Bone marrow (tissue), 2 donors: ENCODE results near the gene CALY.
"Not testable (repeated sequence)": the region's sequence is repeated elsewhere in the genome, so short reads cannot be mapped to it uniquely, and the experiment has no call there.

ENCODE experiments used
- DNase-seq, 2 donors: peaks; one replicate each; lab custom pipeline; 2025; lab: John Stamatoyannopoulos, UW

The CALY gene

GRCh38 chr10:133336577-133337369, at the start of gene CALY:
TSS of gene CALY (minus strand) at chr10:133336896. CDS start at chr10:133328989, 7,907 bp downstream.
- DNase-seq, result no peak

- no peak for DNase-seq
Measured at GRCh38 chr10:133385214-133385613, 48.5 kb upstream of the CALY start.

GRCh38 chr10:133384071-133384470, 47.4 kb upstream of the CALY start:
- DNase-seq, result no peak

GRCh38 chr10:133383551-133383950, 46.9 kb upstream of the CALY start:
- DNase-seq, result no peak

- no peak for DNase-seq
Measured at GRCh38 chr10:133381036-133381435, 44.3 kb upstream of the CALY start.

- no peak for DNase-seq
Measured at GRCh38 chr10:133379801-133380666, 43.3 kb upstream of the CALY start.

- no peak for DNase-seq
Measured at GRCh38 chr10:133379152-133379800, 42.6 kb upstream of the CALY start, which contains the start of gene PAOX. TSS of gene PAOX (plus strand) at chr10:133379262. CDS start at chr10:133379317, 55 bp downstream.

GRCh38 chr10:133378251-133379096, 41.8 kb upstream of the CALY start:
- peak; percentile 17 to 50 for DNase-seq

- DNase-seq, result no peak
Measured at GRCh38 chr10:133377818-133378250, 41.1 kb upstream of the CALY start.

- no peak for DNase-seq
Measured at GRCh38 chr10:133377025-133377817, 40.5 kb upstream of the CALY start.

- not testable (repeated sequence) for DNase-seq
Measured at GRCh38 chr10:133376183-133376582, 39.5 kb upstream of the CALY start.

GRCh38 chr10:133375357-133376115, 38.8 kb upstream of the CALY start:
- DNase-seq, result no peak

- peak; percentile 75 to 82 for DNase-seq
Measured at GRCh38 chr10:133373174-133374090, 36.7 kb upstream of the CALY start, which contains the start of gene ECHS1. TSS of gene ECHS1 (minus strand) at chr10:133373354. CDS start at chr10:133373333, 21 bp downstream.

GRCh38 chr10:133372507-133372906, 35.8 kb upstream of the CALY start:
- no peak for DNase-seq

GRCh38 chr10:133370030-133370786, 33.5 kb upstream of the CALY start:
- no peak for DNase-seq

GRCh38 chr10:133368153-133368552, 31.5 kb upstream of the CALY start:
- DNase-seq, result no peak

- not testable (repeated sequence) for DNase-seq
Measured at GRCh38 chr10:133367461-133367860, 30.8 kb upstream of the CALY start.

- DNase-seq, result no peak
Measured at GRCh38 chr10:133366751-133367150, 30.1 kb upstream of the CALY start.
